ENCODE measurements around the gene COL18A1. TPM values are rescaled to one million over a fixed set of nuclear protein-coding genes. Genes with fewer than 3 reads are reported as not detected.

COL18A1 gene
- total RNA-seq, 1 experiment from 2014 or later: 3.4 TPM

GRCh38 chr21:45465611-45466329, 60.8 kb downstream of the COL18A1 start:
- Mint-ChIP-seq H3K4me1 (ENCODE audit: insufficient read depth, unreplicated experiment) (peaks cover 6% of the 10 kb centered on the region), H3K36me3 (ENCODE audit: insufficient read depth, unreplicated experiment) (no peaks in the 10 kb centered on the region), H3K4me3 (ENCODE audit: unreplicated experiment) (no peak overlapping the region), H3K9me3 (ENCODE audit: unreplicated experiment) (peaks cover 9% of the 10 kb centered on the region), H3K27me3 (ENCODE audit: insufficient read depth, unreplicated experiment) (peaks cover 39% of the 10 kb centered on the region), H3K27ac (ENCODE audit: low read depth, unreplicated experiment) (no peak overlapping the region)
- intact Hi-C loops (cut with micrococcal nuclease): no loop called here
- CTCF ChIA-PET: no interaction called here
- DNase-seq (ENCODE audit: unreplicated experiment): no peak
- POLR2A ChIA-PET: interaction anchor here (0.7 kb wide), 1 partner anchor 232 kb away, joined by 3 read pairs; no protein-coding TSS in a partner anchor
- TF ChIP-seq, protein P1, sequence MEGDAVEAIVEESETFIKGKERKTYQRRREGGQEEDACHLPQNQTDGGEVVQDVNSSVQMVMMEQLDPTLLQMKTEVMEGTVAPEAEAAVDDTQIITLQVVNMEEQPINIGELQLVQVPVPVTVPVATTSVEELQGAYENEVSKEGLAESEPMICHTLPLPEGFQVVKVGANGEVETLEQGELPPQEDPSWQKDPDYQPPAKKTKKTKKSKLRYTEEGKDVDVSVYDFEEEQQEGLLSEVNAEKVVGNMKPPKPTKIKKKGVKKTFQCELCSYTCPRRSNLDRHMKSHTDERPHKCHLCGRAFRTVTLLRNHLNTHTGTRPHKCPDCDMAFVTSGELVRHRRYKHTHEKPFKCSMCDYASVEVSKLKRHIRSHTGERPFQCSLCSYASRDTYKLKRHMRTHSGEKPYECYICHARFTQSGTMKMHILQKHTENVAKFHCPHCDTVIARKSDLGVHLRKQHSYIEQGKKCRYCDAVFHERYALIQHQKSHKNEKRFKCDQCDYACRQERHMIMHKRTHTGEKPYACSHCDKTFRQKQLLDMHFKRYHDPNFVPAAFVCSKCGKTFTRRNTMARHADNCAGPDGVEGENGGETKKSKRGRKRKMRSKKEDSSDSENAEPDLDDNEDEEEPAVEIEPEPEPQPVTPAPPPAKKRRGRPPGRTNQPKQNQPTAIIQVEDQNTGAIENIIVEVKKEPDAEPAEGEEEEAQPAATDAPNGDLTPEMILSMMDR (IDR thresholded peaks at IDR 0.05; ENCODE audit: unreplicated experiment): no peak
- no TSS peak for BruUV-seq (replicated peaks)

- H3K27ac Mint-ChIP-seq (ENCODE audit: low read depth, unreplicated experiment): no peak overlapping the region
- H3K36me3 Mint-ChIP-seq (ENCODE audit: insufficient read depth, unreplicated experiment): no peaks in the 10 kb centered on the region
- H3K4me1 Mint-ChIP-seq (ENCODE audit: insufficient read depth, unreplicated experiment): peaks cover 6% of the 10 kb centered on the region
- intact Hi-C loops (cut with micrococcal nuclease): no loop called here
- TF ChIP-seq, protein P1 (IDR thresholded peaks at IDR 0.05; ENCODE audit: unreplicated experiment): no peak
- no peak overlapping the region for H3K4me3 Mint-ChIP-seq (ENCODE audit: unreplicated experiment)
- BruUV-seq (replicated peaks): no TSS peak
- no peak for DNase-seq (ENCODE audit: unreplicated experiment)
- H3K27me3 Mint-ChIP-seq (ENCODE audit: insufficient read depth, unreplicated experiment): peaks cover 35% of the 10 kb centered on the region
- POLR2A ChIA-PET: interaction anchor here (0.7 to 1.0 kb wide), 2 partner anchors 46 to 57 kb away, joined by 3 to 5 read pairs; no protein-coding TSS in a partner anchor
- H3K9me3 Mint-ChIP-seq (ENCODE audit: unreplicated experiment): peaks cover 9% of the 10 kb centered on the region
- CTCF ChIA-PET: interaction anchor here (0.7 kb wide), 1 partner anchor 327 kb away, joined by 3 read pairs; no protein-coding TSS in a partner anchor
Measured at GRCh38 chr21:45466330-45467220, 61.6 kb downstream of the COL18A1 start.

DNA sequence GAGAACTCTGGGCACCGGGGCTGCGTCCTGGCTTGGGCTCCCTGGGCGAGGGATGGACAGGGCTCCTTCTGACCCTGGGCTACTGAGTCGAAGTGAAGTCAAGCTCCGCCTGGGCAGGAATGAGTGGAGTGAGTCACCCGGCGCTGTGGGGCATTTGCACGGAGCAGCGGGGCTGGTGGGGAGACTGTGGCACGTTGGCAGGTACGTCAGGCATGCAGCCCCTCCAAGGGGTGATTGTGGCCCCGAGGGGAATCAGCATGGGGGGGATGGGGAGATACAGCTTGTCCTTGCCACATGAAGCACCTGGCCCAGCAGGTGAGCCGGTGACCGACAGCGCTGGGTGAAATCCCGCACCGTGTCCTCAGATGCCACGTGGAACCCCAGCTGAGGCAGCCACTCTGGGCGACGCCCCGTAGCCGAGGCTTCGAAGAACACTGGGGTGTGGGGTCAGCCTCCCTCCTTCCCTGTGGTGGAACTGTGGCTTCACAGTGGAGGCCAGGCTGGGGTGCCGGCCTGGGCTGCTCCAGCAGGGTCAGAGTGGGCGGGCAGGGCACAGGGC, 62.3 kb downstream of the COL18A1 start:
- H3K27me3 Mint-ChIP-seq (ENCODE audit: insufficient read depth, unreplicated experiment): peaks cover 28% of the 10 kb centered on the region
- no peak overlapping the region for H3K27ac Mint-ChIP-seq (ENCODE audit: low read depth, unreplicated experiment)
- no peaks in the 10 kb centered on the region for H3K36me3 Mint-ChIP-seq (ENCODE audit: insufficient read depth, unreplicated experiment)
- intact Hi-C loops (cut with micrococcal nuclease): no loop called here
- BruUV-seq (replicated peaks): no TSS peak
- ChIA-PET POLR2A (interaction anchor here (1.0 kb wide), 1 partner anchor 47 kb away, joined by 5 read pairs; no protein-coding TSS in a partner anchor), CTCF (interaction anchor here (0.7 kb wide), 1 partner anchor 327 kb away, joined by 3 read pairs; no protein-coding TSS in a partner anchor)
- peak; percentile 38 for DNase-seq (ENCODE audit: unreplicated experiment)
- TF ChIP-seq, protein P1 (IDR thresholded peaks at IDR 0.05; ENCODE audit: unreplicated experiment): no peak
- H3K9me3 Mint-ChIP-seq (ENCODE audit: unreplicated experiment): peaks cover 4% of the 10 kb centered on the region
- no peak overlapping the region for H3K4me3 Mint-ChIP-seq (ENCODE audit: unreplicated experiment)
- peaks cover 6% of the 10 kb centered on the region for H3K4me1 Mint-ChIP-seq (ENCODE audit: insufficient read depth, unreplicated experiment)

Data from MCF 10A (cell line).